Astrocyte of the hippocampus (primary cell): ENCODE data around the gene LMNTD2.

Source experiments
- DNase-seq: peaks from one replicate; pipeline ENCODE4 v3.0.0; 2011; ENCODE audit warnings: low read depth, low spot score

Gene LMNTD2

DNA sequence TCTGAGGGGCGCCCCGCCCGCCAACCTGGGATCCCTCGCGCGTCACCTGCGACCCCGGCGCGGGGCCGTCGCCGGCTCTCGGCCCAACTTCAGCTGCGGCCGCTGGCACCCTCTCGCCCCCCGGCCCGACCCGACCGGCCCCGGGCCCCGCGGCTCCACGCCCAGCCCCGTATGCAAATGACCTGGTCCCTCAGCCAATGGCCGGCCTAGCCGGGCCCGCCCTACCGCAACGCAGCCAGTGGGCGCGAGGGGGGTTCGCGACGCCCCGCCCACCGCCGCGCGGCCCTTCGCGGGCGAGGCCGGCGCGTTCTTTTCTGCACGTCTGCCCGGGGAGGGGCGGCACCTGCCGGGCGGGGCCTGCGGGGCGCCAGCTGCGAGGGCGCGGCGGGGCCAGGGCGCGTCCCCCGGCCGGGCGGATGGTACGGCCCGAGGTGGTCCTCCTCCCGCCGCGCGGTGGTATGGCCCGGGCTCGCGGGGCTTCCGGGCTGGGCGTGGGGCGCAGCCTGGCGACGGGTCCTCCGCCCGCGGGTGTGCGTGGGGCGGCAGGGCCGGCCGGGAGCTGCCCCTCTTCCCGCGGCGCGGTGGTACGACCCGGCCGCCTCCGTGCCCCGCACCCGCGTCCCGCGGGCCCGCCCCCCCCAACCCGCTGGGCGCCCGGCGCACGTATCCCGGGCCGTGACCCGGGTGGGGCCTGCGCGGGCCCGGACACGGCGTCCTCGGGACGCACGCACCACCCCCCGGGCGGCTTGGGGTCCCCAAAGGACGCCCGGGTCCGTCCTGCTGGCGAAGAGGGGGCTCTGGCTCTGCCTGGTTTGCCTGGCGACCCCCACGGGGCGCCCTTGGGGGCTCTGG lies 8.0 kb upstream of the LMNTD2 start:
- DNase-seq: peak; percentile 98

DNA sequence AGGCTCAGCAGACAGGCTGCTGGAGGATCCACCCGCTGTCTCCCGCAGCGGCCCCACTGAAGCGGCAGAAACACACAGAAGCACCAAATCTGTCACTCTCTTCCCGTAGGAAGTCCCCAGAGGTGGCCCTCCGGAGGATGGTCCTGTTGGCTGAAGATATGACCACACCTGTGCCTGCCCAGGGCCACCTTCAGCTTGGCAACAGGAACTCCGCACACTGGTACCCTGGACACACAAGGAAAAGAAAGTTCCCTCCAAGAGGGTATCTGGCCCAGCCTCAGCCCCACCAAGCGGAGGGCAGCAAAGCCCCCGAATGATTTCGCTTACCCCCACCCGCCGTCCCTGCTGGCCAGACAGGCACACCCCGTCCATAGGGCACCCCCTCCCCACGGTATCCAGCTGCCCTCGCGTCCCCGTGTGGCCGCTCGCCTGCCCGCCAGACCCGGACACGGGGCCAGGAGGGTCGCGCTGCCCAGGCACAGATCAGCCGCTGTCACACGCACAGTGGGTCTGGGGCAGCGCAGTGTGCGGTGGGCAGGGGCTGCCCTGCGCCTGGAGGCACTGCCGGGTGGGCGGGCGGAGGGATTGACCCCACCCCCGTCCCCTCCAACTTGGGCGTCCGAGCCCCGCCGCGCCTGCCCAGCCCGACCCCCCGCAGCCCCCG lies 7.2 kb upstream of the LMNTD2 start:
- no peak for DNase-seq

- DNase-seq: no peak
Measured at GRCh38 chr11:567011-567628, 6.6 kb upstream of the LMNTD2 start.

GRCh38 chr11:565921-566509 lies 5.5 kb upstream of the LMNTD2 start:
- DNase-seq: no peak

DNA sequence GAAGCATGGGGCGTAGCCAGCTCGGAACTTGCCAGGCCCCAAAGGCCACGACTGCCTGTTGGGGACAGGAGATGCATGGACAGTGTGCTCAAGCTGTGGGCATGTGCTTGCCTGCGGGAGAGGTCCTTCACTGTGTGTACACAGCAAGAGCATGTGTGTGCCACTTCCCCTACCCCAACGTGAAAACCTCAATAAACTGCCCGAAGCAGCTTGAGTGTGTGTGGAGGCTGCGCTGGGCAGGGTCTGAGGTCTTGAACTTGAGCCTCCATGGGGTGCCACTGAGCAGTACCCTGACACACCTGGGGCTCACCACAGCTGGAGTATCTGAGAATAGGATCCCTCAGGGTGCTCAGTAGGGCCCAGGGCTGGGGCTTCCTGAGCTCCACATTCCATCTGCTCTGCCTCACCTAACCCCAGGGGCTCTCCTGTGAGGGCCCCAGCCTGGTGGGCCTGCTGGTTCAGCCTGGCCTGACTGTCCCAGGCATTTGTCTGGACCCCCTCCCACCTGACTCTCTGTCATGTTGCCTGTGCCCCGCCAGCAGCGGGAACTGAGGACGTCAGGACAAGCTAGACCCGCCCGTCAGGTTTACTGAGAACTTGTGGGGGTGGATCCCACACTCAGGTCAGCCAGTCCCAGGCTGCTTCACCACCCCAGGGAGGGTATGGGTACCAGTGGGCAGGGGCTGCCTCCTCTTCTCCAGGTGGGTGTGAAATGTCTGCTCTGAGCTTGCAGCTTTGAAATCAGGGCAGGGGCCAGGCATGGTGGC lies 3.5 kb upstream of the LMNTD2 start:
- no peak for DNase-seq

- DNase-seq: no peak
Measured at GRCh38 chr11:563066-563811, 2.7 kb upstream of the LMNTD2 start.

DNA sequence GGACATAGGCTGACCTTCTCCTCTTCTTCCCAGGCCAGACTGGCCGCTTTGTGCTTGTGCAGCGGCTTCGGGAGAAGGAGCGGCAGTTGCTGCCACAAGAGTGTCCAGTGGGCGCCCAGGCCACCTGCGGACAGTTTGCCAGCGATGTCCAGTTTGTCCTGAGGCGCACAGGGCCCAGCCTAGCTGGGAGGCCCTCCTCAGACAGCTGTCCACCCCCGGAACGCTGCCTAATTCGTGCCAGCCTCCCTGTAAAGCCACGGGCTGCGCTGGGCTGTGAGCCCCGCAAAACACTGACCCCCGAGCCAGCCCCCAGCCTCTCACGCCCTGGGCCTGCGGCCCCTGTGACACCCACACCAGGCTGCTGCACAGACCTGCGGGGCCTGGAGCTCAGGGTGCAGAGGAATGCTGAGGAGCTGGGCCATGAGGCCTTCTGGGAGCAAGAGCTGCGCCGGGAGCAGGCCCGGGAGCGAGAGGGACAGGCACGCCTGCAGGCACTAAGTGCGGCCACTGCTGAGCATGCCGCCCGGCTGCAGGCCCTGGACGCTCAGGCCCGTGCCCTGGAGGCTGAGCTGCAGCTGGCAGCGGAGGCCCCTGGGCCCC lies 1.6 kb upstream of the LMNTD2 start:
- no peak for DNase-seq

- DNase-seq: peak; percentile 59
Measured at GRCh38 chr11:561148-562003, 838 bp upstream of the LMNTD2 start.

DNA sequence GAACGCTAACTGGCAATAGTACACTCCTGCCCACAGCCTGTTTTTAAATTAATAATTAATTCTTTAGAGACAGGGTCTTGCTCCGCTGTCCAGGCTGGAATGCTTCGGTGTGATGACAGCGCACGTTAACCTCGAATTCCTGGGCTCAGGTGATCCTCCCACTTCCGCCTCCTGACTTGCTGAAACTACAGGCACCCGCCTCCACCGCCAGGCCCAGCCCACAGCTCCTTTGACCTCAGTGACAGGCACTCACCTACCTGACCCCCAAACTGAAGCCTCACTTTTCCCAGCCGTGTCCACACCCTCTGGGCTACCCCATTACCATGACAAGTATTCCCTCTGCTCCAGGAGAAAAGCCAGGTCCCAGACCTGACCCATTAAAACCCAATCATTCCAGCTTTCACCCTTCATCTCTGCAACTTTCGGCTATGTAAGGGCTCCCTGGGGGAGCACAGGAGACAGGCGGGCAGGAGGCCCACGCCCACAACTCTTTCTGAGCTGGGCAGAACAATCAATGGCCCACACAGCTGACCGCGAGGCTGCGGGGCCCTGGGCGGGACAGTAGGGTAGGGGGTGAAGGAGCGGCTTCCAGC lies 730 bp downstream of the LMNTD2 start:
- no peak for DNase-seq

DNA sequence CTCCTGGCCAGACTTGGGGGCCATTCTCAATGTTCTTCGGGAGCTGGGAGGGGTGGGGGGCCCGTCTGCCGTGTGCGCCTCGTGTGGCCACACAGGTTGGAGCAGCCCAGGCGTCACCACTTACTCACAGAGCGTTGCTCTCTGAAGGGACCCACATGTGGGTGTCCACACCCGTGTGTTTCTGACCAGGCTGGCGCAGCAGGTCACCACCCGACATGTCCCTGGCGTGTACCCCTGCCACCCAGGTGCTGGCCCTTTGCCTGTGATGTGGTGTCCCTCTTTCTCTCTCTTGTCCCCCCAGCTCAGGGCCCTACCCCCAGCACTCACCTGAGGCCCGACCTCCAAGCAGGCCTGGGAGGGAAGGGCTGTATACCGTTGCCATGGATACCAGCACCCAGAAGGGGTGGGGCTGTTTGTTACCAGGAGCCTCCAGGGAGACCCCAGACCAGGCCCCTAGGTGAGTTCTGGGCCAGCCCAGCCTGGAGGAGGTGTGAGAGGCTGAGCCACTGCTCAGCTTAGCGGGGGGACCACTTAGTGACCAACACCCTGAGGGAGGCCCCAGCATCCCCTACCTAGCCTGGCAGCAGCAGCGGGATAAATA lies 1.4 kb downstream of the LMNTD2 start:
- DNase-seq: no peak

DNA sequence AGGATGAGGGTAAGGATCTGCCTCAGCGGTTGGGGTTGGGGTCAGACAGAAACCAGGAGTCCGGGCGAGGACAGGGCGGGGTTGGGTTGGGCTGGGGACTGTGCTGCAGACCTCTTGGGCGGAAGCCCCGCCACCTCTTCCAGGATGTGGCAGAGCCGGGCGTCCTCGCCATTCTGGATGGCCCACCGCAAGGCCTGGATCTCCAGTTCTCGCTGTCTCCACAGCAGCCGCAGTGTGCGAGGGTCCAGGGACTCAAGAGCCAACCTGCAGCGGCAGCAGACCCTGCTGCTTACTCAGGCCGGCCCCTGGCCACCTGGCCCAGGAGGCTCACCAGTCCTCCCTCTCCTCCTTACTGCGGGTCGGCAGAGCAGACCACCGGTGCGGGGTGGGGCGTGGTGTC lies 2.0 kb downstream of the LMNTD2 start:
- no peak for DNase-seq

GRCh38 chr11:557328-558132 lies 3.0 kb downstream of the LMNTD2 start:
- DNase-seq: no peak

GRCh38 chr11:556662-557256 lies 3.8 kb downstream of the LMNTD2 start:
- no peak for DNase-seq

- DNase-seq: peak; percentile 42
Measured at GRCh38 chr11:555780-556661, 4.5 kb downstream of the LMNTD2 start.

DNA sequence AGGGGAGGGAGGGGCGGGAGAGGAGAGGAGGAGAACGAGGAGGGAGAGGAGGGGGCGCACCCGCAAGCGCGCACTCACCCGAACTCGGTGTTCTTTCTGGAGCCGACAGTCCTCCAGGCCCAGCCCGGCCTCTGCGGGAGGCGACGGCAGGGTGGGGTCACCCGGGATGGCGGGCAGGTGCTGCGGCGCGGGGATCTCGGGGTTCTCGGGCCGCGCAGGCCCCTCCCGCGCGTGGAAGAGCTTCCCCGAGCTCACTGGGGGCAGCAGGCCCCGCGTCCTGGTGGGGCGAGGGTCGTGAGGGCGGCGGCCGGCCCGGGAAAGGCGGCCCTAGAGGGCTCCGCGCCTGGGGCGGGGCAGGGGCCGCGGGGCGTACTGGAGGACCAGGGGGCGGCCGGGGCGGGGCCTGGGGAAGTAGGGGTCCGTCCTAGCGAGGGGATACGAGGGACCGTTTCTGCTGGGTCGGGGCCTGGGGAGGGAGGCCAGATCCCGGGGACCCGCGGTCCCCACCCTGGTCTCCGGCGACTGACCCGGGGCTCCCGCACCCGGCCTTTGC lies 5.2 kb downstream of the LMNTD2 start:
- no peak for DNase-seq
